GM12878 (cell line): ENCODE measurements around the gene KCNK1. TPM values are rescaled to one million over a fixed set of nuclear protein-coding genes. Genes with fewer than 3 reads are reported as not detected.

Source experiments
- ATAC-seq: fragments of 200-7000 bp; cut with Tn5 transposase; 3 replicates; pipeline ENCODE4 v1.9.1; 2020; ENCODE audit warnings: mild to moderate bottlenecking, moderate library complexity
- BruUV-seq: library from RNA; stranded (reverse); fragments of 400-500 nt; replicated peaks from 2 replicates; lab custom pipeline; 2021; lab: Mats Ljungman, UMichigan
- CTCF ChIA-PET: fragments of 300-600 bp; sonication (Branson Sonifier 250); formaldehyde crosslinking; extraction: SDS; loops from one replicate; lab custom pipeline; 2021; ENCODE audit warnings: inconsistent platforms; lab: Yijun Ruan, JAX
- POLR2A ChIA-PET: fragments of 350-600 bp; formaldehyde crosslinking; extraction: SDS; loops from one replicate; lab custom pipeline; 2021; ENCODE audit warnings: inconsistent platforms; lab: Charles Lee
- RAD21 ChIA-PET: fragments of 300-600 bp; sonication (Branson Sonifier 250); formaldehyde crosslinking; loops from one replicate; lab custom pipeline; 2023; ENCODE audit warnings: antibody characterized with exemption; ENCODE audit not compliant: unreplicated experiment; lab: Charles Lee
- SMC1A ChIA-PET: fragments of 300-600 bp; sonication (Branson Sonifier 250); formaldehyde crosslinking; loops from one replicate; lab custom pipeline; 2023; ENCODE audit not compliant: unreplicated experiment, uncharacterized antibody; lab: Charles Lee
- DNase-seq: peaks from one replicate; pipeline ENCODE4 v3.0.0-alpha.2; 2011; ENCODE audit warnings: low read depth, low spot score
- FAIRE-seq: peaks from 3 replicates; lab custom pipeline; 2011; peaks lifted over from hg19 to GRCh38; lab: Jason Lieb, UNC
- H2AFZ ChIP-seq: 2 replicates; pipeline ENCODE4 v1.6.0; 2011; ENCODE audit warnings: low read depth, low read length, control low read depth; ENCODE audit not compliant: control insufficient read depth
- H3K27ac ChIP-seq: 2 replicates; pipeline ENCODE4 v1.5.1; 2011; ENCODE audit warnings: control low read depth; ENCODE audit not compliant: control insufficient read depth, insufficient read depth
- H3K27me3 ChIP-seq, 2 experiments: replicated peaks in 1 of 2; 2 replicates each; pipeline versions ENCODE4 v1.6.0 to v1.6.1; 2011; ENCODE audit warnings: low read length in 1 of 2; ENCODE audit not compliant: control insufficient read depth in 2 of 2, insufficient read depth in 2 of 2
- H3K36me3 ChIP-seq, 2 experiments: 2 replicates each; pipeline ENCODE4 v1.5.1; 2011; ENCODE audit warnings: low read length in 1 of 2; ENCODE audit not compliant: control insufficient read depth in 2 of 2, insufficient read depth in 2 of 2
- H3K4me1 ChIP-seq: 2 replicates; pipeline ENCODE4 v1.6.1; 2011; ENCODE audit warnings: mild to moderate bottlenecking, low read length, moderate library complexity, mixed read lengths; ENCODE audit not compliant: control insufficient read depth, insufficient read depth
- H3K4me2 ChIP-seq: 2 replicates; pipeline ENCODE4 v1.6.0; 2011; ENCODE audit warnings: control low read depth; ENCODE audit not compliant: control insufficient read depth, insufficient read depth
- H3K4me3 ChIP-seq: fragments of 200-600 bp; sonication (generic); 2 replicates; pipeline ENCODE4 v1.5.1; 2016
- H3K79me2 ChIP-seq: 2 replicates; pipeline ENCODE4 v1.6.0; 2011; ENCODE audit warnings: low read length; ENCODE audit not compliant: control insufficient read depth, insufficient read depth
- H3K9ac ChIP-seq: 2 replicates; pipeline ENCODE4 v1.8.0; 2011; ENCODE audit warnings: low read length, control low read depth, mixed read lengths; ENCODE audit not compliant: control insufficient read depth, insufficient read depth
- H3K9me3 ChIP-seq: replicated peaks from 3 replicates; pipeline ENCODE4 v1.5.1; 2011; ENCODE audit warnings: mild to moderate bottlenecking, low read length; ENCODE audit not compliant: control insufficient read depth, insufficient read depth
- H4K20me1 ChIP-seq: 2 replicates; pipeline ENCODE4 v1.6.0; 2011; ENCODE audit not compliant: control insufficient read depth, insufficient read depth
- CHD4 ChIP-seq: fragments of 200-600 bp; sonication (generic); IDR thresholded peaks from 2 replicates; pipeline ENCODE4 v1.6.1; 2016; ENCODE audit warnings: mild to moderate bottlenecking
- CUX1 ChIP-seq: IDR thresholded peaks from 2 replicates; pipeline ENCODE4 v1.6.1; 2012; ENCODE audit warnings: improper control_type of control experiment, low read depth, low read length; ENCODE audit not compliant: insufficient replicate concordance
- EED ChIP-seq: sonication (generic); IDR thresholded peaks from 2 replicates; pipeline ENCODE4 v1.6.1; 2016; ENCODE audit warnings: antibody characterized with exemption, low read depth
- GATAD2B ChIP-seq: fragments of 450-650 bp; conservative IDR thresholded peaks from 2 replicates; pipeline ENCODE4 v1.6.1; 2017; ENCODE audit warnings: low read depth, mild to moderate bottlenecking, moderate library complexity
- HCFC1 ChIP-seq: fragments of 150-350 bp; IDR thresholded peaks from 2 replicates; pipeline ENCODE4 v1.6.1; 2014; ENCODE audit warnings: low read length
- JUNB ChIP-seq: IDR thresholded peaks from 2 replicates; pipeline ENCODE4 v1.6.1; 2016; ENCODE audit warnings: antibody characterized with exemption, mild to moderate bottlenecking
- JUND ChIP-seq: IDR thresholded peaks from 2 replicates; pipeline ENCODE4 v1.6.1; 2012; ENCODE audit warnings: low read depth, mild to moderate bottlenecking, low read length, improper control_type of control experiment, moderate library complexity
- KDM1A ChIP-seq: fragments of 200-600 bp; sonication (generic); IDR thresholded peaks from 2 replicates; pipeline ENCODE4 v1.6.1; 2016; ENCODE audit warnings: borderline replicate concordance
- MEF2A ChIP-seq: IDR thresholded peaks from 2 replicates; pipeline ENCODE4 v1.6.1; 2011; ENCODE audit warnings: low read depth, mild to moderate bottlenecking, low read length, moderate library complexity; ENCODE audit not compliant: insufficient read depth
- MLLT1 ChIP-seq: fragments of 450-650 bp; IDR thresholded peaks from 2 replicates; pipeline ENCODE4 v1.6.1; 2016; ENCODE audit warnings: mild to moderate bottlenecking
- MTA2 ChIP-seq: fragments of 450-650 bp; IDR thresholded peaks from 2 replicates; pipeline ENCODE4 v1.6.1; 2016; ENCODE audit warnings: low read depth, mild to moderate bottlenecking, moderate library complexity
- NRF1 ChIP-seq: conservative IDR thresholded peaks from 2 replicates; pipeline ENCODE4 v1.6.1; 2011; ENCODE audit warnings: mild to moderate bottlenecking, low read depth, low read length, improper control_type of control experiment
- POLR2A ChIP-seq: IDR thresholded peaks from 2 replicates; pipeline ENCODE4 v1.6.1; 2011; ENCODE audit warnings: low read depth, mild to moderate bottlenecking, low read length
- SMARCA5 ChIP-seq: fragments of 450-650 bp; IDR thresholded peaks from 2 replicates; pipeline ENCODE4 v1.6.1; 2017; ENCODE audit warnings: mild to moderate bottlenecking
- SUZ12 ChIP-seq: fragments of 200-600 bp; sonication (generic); IDR thresholded peaks from one replicate; pipeline ENCODE4 v1.6.1; 2018; ENCODE audit warnings: antibody characterized with exemption, mild to moderate bottlenecking; ENCODE audit not compliant: unreplicated experiment
- ZBTB4 ChIP-seq: fragments of 450-650 bp; formaldehyde crosslinking; IDR thresholded peaks from 2 replicates; pipeline ENCODE4 v1.4.0; 2022; ENCODE audit warnings: mild to moderate bottlenecking, moderate library complexity
- ZSCAN29 ChIP-seq: fragments of 450-650 bp; IDR thresholded peaks from 2 replicates; pipeline ENCODE4 v1.6.1; 2017; ENCODE audit warnings: mild to moderate bottlenecking, moderate library complexity
- WGBS: methylation state at CpG from one replicate; pipeline ENCODE4 v1.1.6; 2016; ENCODE audit warnings: low lambda C conversion rate; ENCODE audit not compliant: insufficient replicate concordance, insufficient coverage; ENCODE audit errors: missing lambda C conversion rate; 5-methylcytosine and 5-hydroxymethylcytosine counted together
- in situ Hi-C: fragments of 300-500 bp; cut with MboI; formaldehyde crosslinking; loops from 9 replicates; pipeline ENCODE4 v1.14.3; 2018; ENCODE audit warnings: mixed read lengths
- intact Hi-C: fragments of 100-400 bp; cut with micrococcal nuclease; formaldehyde crosslinking; loops from one replicate; pipeline ENCODE4 v1.14.2; 2022; ENCODE audit not compliant: unreplicated experiment
- polyA plus RNA-seq, 11 experiments: library from polyadenylated mRNA; depleted of rRNA in 4 of 11; unstranded in 6 of 11; stranded (reverse) in 5 of 11; fragments of >200 nt; fragmentation: Nextera tagmentation in 4 of 11; fragmentation: Illumina TruSeq in 1 of 11; extraction: Ambion mirVana in 4 of 11; extraction: Trizol in 1 of 11; gene quantifications; 1 replicate in 1 of 11; 2 replicates in 10 of 11; pipeline versions ENCODE4 v1.2.1 to v1.2.3, GENCODE V29; 2011 to 2016; ENCODE audit warnings: inconsistent platforms in 2 of 11, missing spikeins in 2 of 11, low read depth in 1 of 11
- total RNA-seq, 4 experiments: library from RNA; depleted of rRNA in 3 of 4; stranded (reverse); fragments of >200 nt in 3 of 4; fragmentation: Illumina TruSeq in 1 of 4; extraction: Trizol in 1 of 4; gene quantifications; 2 replicates each; pipeline versions ENCODE4 v1.2.1 to v1.2.3, GENCODE V29; 2013 to 2021

Gene KCNK1
- total and polyA plus RNA-seq, 10 of the 15 experiments (the other 5 are each of a cell fraction or from before 2014, with no cell fraction given), result 9.4 to 27.6 (median 15.1) TPM

GRCh38 chr1:233710507-233710906, 96.6 kb downstream of the KCNK1 start:
- no peak for DNase-seq
- H2AFZ ChIP-seq, result no peak overlapping the region
- H3K9ac ChIP-seq, result no peak overlapping the region
- H3K4me1 ChIP-seq, result no peaks in the 10 kb centered on the region
- no peak for TF ChIP-seq SUZ12
- TF ChIP-seq POLR2A, result no peak
- no peak for TF ChIP-seq CUX1
- TF ChIP-seq MLLT1, result no peak
- no peak for TF ChIP-seq HCFC1
- no peak for TF ChIP-seq SMARCA5
- no peak for TF ChIP-seq JUNB
- no peak for TF ChIP-seq MEF2A
- TF ChIP-seq MTA2, result no peak
- no peak for TF ChIP-seq CHD4
- TF ChIP-seq EED, result no peak
- TF ChIP-seq GATAD2B, result no peak
- TF ChIP-seq KDM1A, result no peak
- no peak for TF ChIP-seq JUND
- TF ChIP-seq NRF1, result no peak
- TF ChIP-seq ZSCAN29, result no peak
- no peak for TF ChIP-seq ZBTB4 (CRISPR knock-in tag)
- no peak overlapping the region for H3K4me3 ChIP-seq
- no peaks in the 10 kb centered on the region for H3K27me3 ChIP-seq
- RAD21 ChIA-PET, result no interaction called here
- POLR2A ChIA-PET, result no interaction called here
- no peaks in the 10 kb centered on the region for H3K79me2 ChIP-seq
- H3K9me3 ChIP-seq, result no peaks in the 10 kb centered on the region; the same call in 1 of the 3 replicates
- no TSS peak for BruUV-seq
- 0% methylated on average over 1 of the region's 1 CpG for WGBS
- intact Hi-C loops (no loop called here), in situ Hi-C loops (no loop called here)
- H4K20me1 ChIP-seq, result no peaks in the 10 kb centered on the region
- ATAC-seq, result no peak
- H3K27ac ChIP-seq, result no peak overlapping the region
- no peak overlapping the region for H3K4me2 ChIP-seq
- CTCF ChIA-PET, result no interaction called here
- no peaks in the 10 kb centered on the region for H3K36me3 ChIP-seq
- FAIRE-seq, result no peak
- SMC1A ChIA-PET, result interaction anchor here (0.7 to 1.5 kb wide), 2 partner anchors 10 to 57 kb away, joined by 3 to 5 read pairs; no protein-coding TSS in a partner anchor
